ENCODE data around the gene CAV1.

Gene CAV1

DNA sequence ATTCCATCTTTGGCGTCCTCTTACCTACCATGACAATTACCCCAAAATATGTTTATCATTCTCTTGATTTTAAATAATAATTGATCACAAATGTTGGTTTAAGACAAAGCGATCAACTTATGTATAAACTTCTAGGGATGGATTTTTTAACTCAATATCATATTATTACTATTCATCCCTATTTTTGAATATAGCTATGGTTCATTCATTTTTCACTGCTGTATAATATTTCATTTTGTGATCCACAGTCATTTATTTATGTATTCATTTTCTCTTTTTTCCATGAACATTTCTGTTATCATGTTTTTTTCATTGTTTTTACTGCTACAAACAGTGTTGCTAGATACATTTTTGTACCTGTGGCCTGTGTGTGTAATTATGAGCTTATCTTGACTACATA lies 85.9 kb downstream of the CAV1 start:
- TF ChIP-seq, protein P1, sequence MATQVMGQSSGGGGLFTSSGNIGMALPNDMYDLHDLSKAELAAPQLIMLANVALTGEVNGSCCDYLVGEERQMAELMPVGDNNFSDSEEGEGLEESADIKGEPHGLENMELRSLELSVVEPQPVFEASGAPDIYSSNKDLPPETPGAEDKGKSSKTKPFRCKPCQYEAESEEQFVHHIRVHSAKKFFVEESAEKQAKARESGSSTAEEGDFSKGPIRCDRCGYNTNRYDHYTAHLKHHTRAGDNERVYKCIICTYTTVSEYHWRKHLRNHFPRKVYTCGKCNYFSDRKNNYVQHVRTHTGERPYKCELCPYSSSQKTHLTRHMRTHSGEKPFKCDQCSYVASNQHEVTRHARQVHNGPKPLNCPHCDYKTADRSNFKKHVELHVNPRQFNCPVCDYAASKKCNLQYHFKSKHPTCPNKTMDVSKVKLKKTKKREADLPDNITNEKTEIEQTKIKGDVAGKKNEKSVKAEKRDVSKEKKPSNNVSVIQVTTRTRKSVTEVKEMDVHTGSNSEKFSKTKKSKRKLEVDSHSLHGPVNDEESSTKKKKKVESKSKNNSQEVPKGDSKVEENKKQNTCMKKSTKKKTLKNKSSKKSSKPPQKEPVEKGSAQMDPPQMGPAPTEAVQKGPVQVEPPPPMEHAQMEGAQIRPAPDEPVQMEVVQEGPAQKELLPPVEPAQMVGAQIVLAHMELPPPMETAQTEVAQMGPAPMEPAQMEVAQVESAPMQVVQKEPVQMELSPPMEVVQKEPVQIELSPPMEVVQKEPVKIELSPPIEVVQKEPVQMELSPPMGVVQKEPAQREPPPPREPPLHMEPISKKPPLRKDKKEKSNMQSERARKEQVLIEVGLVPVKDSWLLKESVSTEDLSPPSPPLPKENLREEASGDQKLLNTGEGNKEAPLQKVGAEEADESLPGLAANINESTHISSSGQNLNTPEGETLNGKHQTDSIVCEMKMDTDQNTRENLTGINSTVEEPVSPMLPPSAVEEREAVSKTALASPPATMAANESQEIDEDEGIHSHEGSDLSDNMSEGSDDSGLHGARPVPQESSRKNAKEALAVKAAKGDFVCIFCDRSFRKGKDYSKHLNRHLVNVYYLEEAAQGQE (IDR thresholded peaks at IDR 0.05; ENCODE audit: low read depth), result no peak
- TF ChIP-seq RAD21 (IDR thresholded peaks at IDR 0.05; ENCODE audit: low read depth) (no peak), TAF1 (IDR thresholded peaks at IDR 0.05; ENCODE audit: low read depth) (no peak)
